ENCODE measurements around the gene ENPP5.

ENPP5 gene

GRCh38 chr6:46170357-46171289 lies at the start of gene ENPP5:
Gene ENPP5 (minus strand): TSS chr6:46170980. CDS start chr6:46168262, 2,718 bp downstream.
- peak in 2 of 4 experiments; percentile 3 to 5 for DNase-seq

GRCh38 chr6:46219661-46220060 lies 48.9 kb upstream of the ENPP5 start:
- no peak for DNase-seq

- no peak for DNase-seq
Observed at GRCh38 chr6:46218457-46218856, 47.7 kb upstream of the ENPP5 start.

GRCh38 chr6:46217671-46218131 lies 46.9 kb upstream of the ENPP5 start:
- DNase-seq = no peak

- no peak for DNase-seq
Observed at GRCh38 chr6:46216879-46217278, 46.1 kb upstream of the ENPP5 start.

GRCh38 chr6:46215777-46216176 lies 45.0 kb upstream of the ENPP5 start:
- DNase-seq = no peak

- DNase-seq = no peak
Observed at GRCh38 chr6:46215213-46215612, 44.4 kb upstream of the ENPP5 start.

GRCh38 chr6:46211917-46212316 lies 41.1 kb upstream of the ENPP5 start:
- no peak for DNase-seq

- no peak for DNase-seq
Observed at GRCh38 chr6:46210294-46210693, 39.5 kb upstream of the ENPP5 start.

- no peak for DNase-seq
Observed at GRCh38 chr6:46208303-46208702, 37.5 kb upstream of the ENPP5 start.

- DNase-seq = no peak
Observed at GRCh38 chr6:46207174-46207573, 36.4 kb upstream of the ENPP5 start.

- DNase-seq = no peak
Observed at GRCh38 chr6:46204880-46205650, 34.3 kb upstream of the ENPP5 start.

- no peak for DNase-seq
Observed at GRCh38 chr6:46203391-46204177, 32.8 kb upstream of the ENPP5 start.

- DNase-seq = no peak
Observed at GRCh38 chr6:46201702-46202101, 30.9 kb upstream of the ENPP5 start.

- DNase-seq = no peak
Observed at GRCh38 chr6:46199387-46199786, 28.6 kb upstream of the ENPP5 start.

- no peak for DNase-seq
Observed at GRCh38 chr6:46191961-46192360, 21.2 kb upstream of the ENPP5 start.

- DNase-seq = no peak
Observed at GRCh38 chr6:46190889-46191288, 20.1 kb upstream of the ENPP5 start.

- DNase-seq = no peak
Observed at GRCh38 chr6:46189726-46190125, 18.9 kb upstream of the ENPP5 start.

GRCh38 chr6:46186583-46186982 lies 15.8 kb upstream of the ENPP5 start:
- no peak for DNase-seq

GRCh38 chr6:46184114-46184513 lies 13.3 kb upstream of the ENPP5 start:
- no peak for DNase-seq

GRCh38 chr6:46175976-46176375 lies 5.2 kb upstream of the ENPP5 start:
- no peak for DNase-seq

- no peak for DNase-seq
Observed at GRCh38 chr6:46175446-46175845, 4.7 kb upstream of the ENPP5 start.

GRCh38 chr6:46174904-46175303 lies 4.1 kb upstream of the ENPP5 start:
- no peak for DNase-seq

All from activated CD4-positive, CD25-positive, alpha-beta regulatory T cell (primary cell).